Measurements from ENCODE around the gene CISD3.

DNA sequence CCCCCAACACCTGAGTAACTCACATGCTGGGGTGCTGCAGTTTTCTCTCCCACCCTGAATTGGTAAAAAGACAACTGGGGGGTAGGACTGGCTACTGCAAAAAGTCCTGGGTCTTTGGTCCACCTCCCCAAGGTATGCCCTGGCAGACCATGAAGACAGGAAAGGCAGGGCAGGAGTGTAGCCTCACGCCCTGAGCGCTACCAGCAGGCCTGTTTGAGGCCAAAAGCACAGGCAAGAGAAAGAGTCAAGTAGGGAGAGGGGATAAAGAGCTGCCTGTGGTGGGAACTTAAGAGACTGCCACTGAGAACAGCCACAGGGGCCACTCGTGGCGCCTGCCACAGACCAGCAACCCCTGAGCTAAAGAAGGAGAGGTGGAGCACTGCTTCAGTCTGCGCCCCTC, 36.2 kb downstream of the CISD3 start:
- TF ChIP-seq, protein P1, sequence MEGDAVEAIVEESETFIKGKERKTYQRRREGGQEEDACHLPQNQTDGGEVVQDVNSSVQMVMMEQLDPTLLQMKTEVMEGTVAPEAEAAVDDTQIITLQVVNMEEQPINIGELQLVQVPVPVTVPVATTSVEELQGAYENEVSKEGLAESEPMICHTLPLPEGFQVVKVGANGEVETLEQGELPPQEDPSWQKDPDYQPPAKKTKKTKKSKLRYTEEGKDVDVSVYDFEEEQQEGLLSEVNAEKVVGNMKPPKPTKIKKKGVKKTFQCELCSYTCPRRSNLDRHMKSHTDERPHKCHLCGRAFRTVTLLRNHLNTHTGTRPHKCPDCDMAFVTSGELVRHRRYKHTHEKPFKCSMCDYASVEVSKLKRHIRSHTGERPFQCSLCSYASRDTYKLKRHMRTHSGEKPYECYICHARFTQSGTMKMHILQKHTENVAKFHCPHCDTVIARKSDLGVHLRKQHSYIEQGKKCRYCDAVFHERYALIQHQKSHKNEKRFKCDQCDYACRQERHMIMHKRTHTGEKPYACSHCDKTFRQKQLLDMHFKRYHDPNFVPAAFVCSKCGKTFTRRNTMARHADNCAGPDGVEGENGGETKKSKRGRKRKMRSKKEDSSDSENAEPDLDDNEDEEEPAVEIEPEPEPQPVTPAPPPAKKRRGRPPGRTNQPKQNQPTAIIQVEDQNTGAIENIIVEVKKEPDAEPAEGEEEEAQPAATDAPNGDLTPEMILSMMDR (IDR thresholded peaks at IDR 0.05), result no peak
- no peak for TF ChIP-seq POLR2A (IDR thresholded peaks at IDR 0.05)
